Mucosa of rectum (tissue), 2 donors: ENCODE measurements around the gene TLK1.
A peak's percentile ranks its signal among the peaks of the same experiment; 100 is the strongest.

Experiments
- H3K27ac ChIP-seq, 2 donors: one replicate each; pipeline ENCODE4 v1.7.0; 2013; ENCODE audit warnings: inconsistent platforms in 2 of 2, low read depth in 2 of 2, low read length in 2 of 2
- H3K27me3 ChIP-seq, 2 donors: one replicate each; pipeline ENCODE4 v1.7.0; 2013; ENCODE audit warnings: low read length in 2 of 2; ENCODE audit not compliant: control insufficient read depth in 2 of 2, insufficient read depth in 2 of 2
- H3K36me3 ChIP-seq, 2 donors: one replicate each; pipeline ENCODE4 v1.7.0; 2013; ENCODE audit warnings: low read length in 2 of 2; ENCODE audit not compliant: control insufficient read depth in 2 of 2, insufficient read depth in 2 of 2
- H3K4me1 ChIP-seq, 2 donors: one replicate each; pipeline ENCODE4 v1.7.0; 2013; ENCODE audit warnings: low read length in 2 of 2, mild to moderate bottlenecking in 1 of 2; ENCODE audit not compliant: control insufficient read depth in 2 of 2, insufficient read depth in 2 of 2
- H3K4me3 ChIP-seq, 2 donors: one replicate each; pipeline ENCODE4 v1.7.0; 2013; ENCODE audit warnings: low read length in 2 of 2
- H3K9ac ChIP-seq, 2 donors: one replicate each; pipeline ENCODE4 v1.7.0; 2013; ENCODE audit warnings: low read length in 2 of 2, low read depth in 1 of 2, mild to moderate bottlenecking in 1 of 2
- H3K9me3 ChIP-seq, 2 donors: one replicate each; pipeline ENCODE4 v1.7.0; 2013; ENCODE audit warnings: low read length in 2 of 2; ENCODE audit not compliant: control insufficient read depth in 2 of 2
- donor health status: healthy.
- donor health status: Normal muscosa, but diverticular disease.

TLK1 gene

DNA sequence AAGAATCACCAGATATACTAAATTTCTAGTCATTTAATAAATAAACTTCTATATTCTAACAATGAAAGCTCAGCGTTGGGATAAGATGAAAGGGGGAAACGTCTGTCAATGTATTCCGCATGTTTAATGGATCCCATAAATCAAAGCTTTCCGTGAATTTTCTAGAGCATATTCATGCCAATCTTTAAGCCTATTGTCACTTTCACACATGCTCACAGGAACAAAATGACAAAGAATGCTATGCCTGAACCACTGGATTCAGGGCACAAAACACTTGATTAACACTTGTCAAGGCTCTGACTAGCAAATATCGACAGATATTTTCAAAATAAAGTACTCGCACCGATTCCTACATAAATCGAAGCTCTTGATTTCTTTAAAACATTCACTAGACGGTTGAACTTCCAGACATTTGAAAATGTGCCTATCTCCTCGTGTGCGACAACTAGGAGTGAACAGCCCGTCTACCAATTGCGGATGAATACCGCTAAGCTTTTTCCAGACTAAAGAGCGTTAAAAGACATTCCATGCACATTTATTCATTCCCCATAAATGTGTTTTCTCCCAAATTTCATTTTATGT, 1.8 kb downstream of the TLK1 start:
- H3K36me3 ChIP-seq = no peaks in the 10 kb centered on the region
- H3K27me3 ChIP-seq = no peaks in the 10 kb centered on the region
- no peaks in the 10 kb centered on the region for H3K9me3 ChIP-seq
- H3K9ac ChIP-seq = peak overlapping the region; percentile 76 to 90
- peak overlapping the region; percentile 86 to 97 for H3K4me3 ChIP-seq
- H3K4me1 ChIP-seq = peaks cover 8 to 21% of the 10 kb centered on the region in 2 donors
- H3K27ac ChIP-seq = peak overlapping the region; percentile 98

DNA sequence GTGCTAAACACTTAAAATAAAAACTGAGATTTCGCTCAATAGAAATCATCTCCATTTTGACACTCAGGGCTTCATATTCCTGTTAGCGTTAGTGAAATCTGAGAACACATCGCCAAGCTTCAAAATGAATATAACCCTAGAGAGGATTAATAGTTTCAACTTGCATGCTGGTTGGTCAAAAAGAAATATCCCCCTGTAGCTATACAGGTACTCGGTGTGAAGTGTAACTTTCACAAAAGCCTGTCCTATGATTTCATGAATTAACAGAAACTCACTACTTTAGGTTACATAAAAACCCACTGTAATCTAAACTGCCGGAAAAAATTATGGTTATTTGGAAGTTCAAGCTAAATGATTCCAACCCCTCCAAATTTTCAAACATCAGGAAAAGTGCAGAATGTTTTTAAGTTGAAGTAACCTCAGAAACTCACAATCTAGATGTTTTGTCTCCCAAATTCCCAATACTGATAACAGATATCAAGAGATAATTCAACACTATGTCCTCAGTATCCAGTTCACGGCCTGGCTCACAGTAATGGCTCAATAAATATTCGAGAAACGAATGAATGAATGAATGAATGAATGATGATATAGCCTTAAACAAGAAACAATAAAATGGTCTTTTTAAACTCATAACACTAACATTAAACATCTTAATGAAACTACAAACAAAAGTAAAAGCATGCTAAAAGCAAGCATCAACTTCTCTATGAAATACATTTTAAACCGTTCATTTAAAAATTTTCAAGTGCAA, 2.5 kb downstream of the TLK1 start:
- Histone ChIP-seq H3K9ac (no peak overlapping the region), H3K9me3 (no peaks in the 10 kb centered on the region), H3K27ac (no peak overlapping the region), H3K4me1 (peaks cover 8 to 25% of the 10 kb centered on the region in 2 donors), H3K4me3 (peak overlapping the region in 1 of 2 donors; percentile 97), H3K27me3 (no peaks in the 10 kb centered on the region), H3K36me3 (no peaks in the 10 kb centered on the region)

DNA sequence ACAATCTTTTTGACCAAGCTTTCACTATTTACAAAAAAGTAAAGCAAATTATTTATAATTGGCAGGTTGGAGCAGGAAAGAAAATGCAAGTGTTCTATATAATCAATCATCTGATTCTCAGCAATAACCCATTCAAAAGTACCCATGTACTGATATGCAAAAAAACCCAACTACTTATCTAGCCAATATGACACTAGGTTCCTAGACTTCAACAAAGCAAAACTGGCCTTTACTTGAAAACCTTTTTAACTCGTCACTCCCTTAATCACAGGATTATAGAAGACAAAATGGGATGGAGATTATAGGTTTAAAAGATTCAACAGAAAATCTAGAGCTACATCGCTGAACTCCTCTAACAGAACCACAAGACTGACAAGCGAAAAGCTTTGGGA, 3.6 kb downstream of the TLK1 start:
- Histone ChIP-seq H3K4me3 (no peak overlapping the region), H3K36me3 (no peaks in the 10 kb centered on the region), H3K27me3 (no peaks in the 10 kb centered on the region), H3K9me3 (no peaks in the 10 kb centered on the region), H3K9ac (no peak overlapping the region), H3K4me1 (peaks cover 10 to 29% of the 10 kb centered on the region in 2 donors), H3K27ac (no peak overlapping the region)

DNA sequence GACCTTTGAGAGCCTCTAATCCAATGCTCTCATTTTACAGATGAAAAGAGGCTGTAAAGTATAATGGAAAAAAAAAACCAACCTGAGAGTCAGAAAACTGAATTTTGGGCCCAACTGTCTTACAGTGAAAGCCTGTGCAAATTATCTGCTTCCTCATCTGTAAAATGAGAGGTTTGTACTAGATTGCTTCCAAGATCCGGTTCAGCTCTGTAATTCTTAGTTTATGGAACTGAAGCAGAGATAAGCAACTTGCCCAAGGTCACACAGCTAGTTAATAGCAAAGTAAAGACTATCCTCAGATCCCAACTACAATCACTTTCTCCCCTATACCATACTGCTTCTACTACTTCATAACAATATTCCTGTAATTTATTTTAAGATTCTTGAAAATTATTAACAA, 6.3 kb downstream of the TLK1 start:
- Histone ChIP-seq H3K36me3 (no peaks in the 10 kb centered on the region), H3K27ac (peak overlapping the region; percentile 49 to 63), H3K27me3 (no peaks in the 10 kb centered on the region), H3K4me3 (no peak overlapping the region), H3K9ac (peak overlapping the region in 1 of 2 donors; percentile 28), H3K4me1 (peaks cover 11 to 31% of the 10 kb centered on the region in 2 donors), H3K9me3 (no peaks in the 10 kb centered on the region)

DNA sequence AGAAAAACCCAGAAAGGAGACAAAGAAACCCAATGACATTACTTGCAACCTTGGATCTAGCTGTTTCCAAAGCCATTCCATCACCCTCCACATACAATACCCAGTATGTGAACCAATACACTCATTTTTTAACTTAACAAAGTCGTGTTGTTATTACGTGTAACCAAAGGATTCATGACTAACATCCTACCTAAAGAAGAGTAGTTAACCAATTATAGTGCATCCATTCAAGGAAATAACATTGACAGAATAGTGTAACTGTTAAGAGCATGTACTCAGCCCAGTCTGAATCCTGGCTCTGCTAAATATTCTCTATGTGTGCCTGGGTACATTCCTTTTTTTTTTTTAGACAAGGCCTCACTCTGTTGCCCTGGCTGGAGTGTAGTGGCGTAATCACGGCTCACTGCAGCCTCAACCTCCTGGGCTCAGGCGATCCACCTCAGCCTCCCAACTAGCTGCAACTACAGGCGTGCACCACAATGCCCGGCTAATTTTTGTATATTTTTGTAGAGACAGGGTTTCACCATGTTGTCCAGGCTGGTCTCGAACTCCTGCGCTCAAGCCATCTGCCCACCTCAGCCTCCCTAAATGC, 9.9 kb downstream of the TLK1 start:
- no peaks in the 10 kb centered on the region for H3K36me3 ChIP-seq
- H3K9me3 ChIP-seq = no peaks in the 10 kb centered on the region
- no peak overlapping the region for H3K27ac ChIP-seq
- H3K4me3 ChIP-seq = no peak overlapping the region
- H3K27me3 ChIP-seq = no peaks in the 10 kb centered on the region
- H3K9ac ChIP-seq = no peak overlapping the region
- H3K4me1 ChIP-seq = peaks cover 8 to 27% of the 10 kb centered on the region in 2 donors

DNA sequence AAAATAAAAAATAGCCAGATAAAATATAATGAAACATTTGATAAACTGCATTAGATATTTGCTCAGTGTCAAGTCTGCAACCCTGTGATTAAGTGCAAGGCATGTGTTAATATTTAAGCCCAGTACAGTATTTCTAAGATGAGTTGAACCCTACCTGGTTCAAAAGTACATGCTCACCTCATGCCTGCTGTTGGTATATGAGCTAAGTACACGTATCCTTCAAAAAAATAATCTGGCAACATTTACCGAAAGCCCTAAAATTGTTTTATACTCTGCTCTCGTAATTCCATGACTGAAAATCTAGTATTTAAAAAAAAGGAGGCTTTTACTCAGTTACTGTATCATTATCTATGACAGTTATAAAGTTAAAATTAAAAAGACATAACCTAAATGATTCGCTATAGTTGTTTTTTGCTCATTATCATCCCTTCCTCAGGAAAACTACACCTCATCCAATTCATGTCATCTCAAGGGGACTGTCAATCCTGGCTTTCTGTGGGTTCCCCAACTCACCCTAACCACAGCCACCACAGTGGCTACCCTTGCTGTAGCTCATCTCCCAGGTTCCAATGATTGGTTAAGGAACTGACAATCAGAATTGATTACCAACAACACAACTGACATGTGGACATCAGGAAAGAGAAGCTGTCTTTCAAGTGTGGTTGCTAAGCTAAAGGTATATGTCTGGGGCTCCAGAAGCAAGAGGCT, 10.6 kb downstream of the TLK1 start:
- H3K4me1 ChIP-seq = peaks cover 8 to 28% of the 10 kb centered on the region in 2 donors
- H3K9ac ChIP-seq = no peak overlapping the region
- no peaks in the 10 kb centered on the region for H3K27me3 ChIP-seq
- H3K9me3 ChIP-seq = no peaks in the 10 kb centered on the region
- no peak overlapping the region for H3K4me3 ChIP-seq
- no peak overlapping the region for H3K27ac ChIP-seq
- no peaks in the 10 kb centered on the region for H3K36me3 ChIP-seq

DNA sequence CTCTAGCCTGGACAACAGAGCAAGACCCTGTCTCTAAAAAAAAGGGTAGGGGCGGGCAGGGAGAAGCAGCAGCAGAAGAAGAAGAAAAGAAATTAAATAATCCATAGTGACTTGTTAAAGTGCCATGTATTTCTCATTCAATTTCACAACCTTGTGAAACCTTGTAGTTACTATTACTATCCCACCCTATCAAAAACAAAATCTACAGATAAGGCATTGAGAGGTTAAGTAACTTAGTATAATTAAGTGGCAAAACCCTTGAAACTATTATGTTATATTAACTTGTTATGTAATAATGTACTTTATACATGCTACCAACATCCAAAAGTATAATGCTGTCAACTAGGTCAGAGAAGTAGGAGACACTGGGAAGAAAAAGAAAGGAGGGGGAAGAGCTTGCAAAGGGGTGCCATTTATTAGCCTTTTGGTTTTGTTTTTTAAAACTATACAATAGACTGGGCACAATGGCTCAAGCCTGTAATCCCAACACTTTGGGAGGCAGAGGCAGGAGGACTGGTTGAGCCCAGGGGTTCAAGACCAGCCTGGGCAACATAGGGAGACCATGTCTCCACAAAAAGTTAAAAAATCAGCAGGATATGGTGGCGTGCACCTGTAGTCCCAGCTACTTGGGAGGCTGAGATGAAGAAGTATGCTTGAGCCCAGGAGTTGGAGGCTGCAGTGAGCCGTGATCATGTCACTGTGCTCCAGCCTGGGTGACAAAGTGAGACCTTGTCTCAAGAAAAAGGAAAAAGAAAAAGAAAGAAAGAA, 11.3 kb downstream of the TLK1 start:
- Histone ChIP-seq H3K36me3 (no peaks in the 10 kb centered on the region), H3K27ac (no peak overlapping the region), H3K27me3 (no peaks in the 10 kb centered on the region), H3K4me1 (peaks cover 8 to 24% of the 10 kb centered on the region in 2 donors), H3K9ac (no peak overlapping the region), H3K9me3 (no peaks in the 10 kb centered on the region), H3K4me3 (no peak overlapping the region)

DNA sequence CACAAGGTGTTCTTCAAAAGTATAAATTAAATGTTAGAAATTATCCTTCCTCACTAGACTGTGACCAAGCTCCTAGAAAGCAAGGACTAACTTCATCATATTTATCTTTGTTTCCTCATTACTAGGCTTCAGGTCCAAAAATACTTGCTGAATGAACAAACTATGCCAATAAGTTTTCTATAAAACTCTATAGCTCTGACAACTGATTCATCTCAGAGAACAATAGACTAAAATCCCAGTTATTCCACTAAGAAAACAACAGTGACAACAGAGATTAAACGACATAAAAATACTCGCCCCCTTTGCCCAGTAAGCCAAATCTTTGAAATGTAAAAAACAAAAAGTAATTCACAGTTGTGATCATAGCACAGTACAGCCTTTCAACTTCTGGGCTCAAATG, 13.6 kb downstream of the TLK1 start:
- Histone ChIP-seq H3K27ac (no peak overlapping the region), H3K36me3 (no peaks in the 10 kb centered on the region), H3K9ac (no peak overlapping the region), H3K27me3 (no peaks in the 10 kb centered on the region), H3K4me1 (peaks cover 6 to 12% of the 10 kb centered on the region in 2 donors), H3K9me3 (no peaks in the 10 kb centered on the region), H3K4me3 (no peak overlapping the region)

DNA sequence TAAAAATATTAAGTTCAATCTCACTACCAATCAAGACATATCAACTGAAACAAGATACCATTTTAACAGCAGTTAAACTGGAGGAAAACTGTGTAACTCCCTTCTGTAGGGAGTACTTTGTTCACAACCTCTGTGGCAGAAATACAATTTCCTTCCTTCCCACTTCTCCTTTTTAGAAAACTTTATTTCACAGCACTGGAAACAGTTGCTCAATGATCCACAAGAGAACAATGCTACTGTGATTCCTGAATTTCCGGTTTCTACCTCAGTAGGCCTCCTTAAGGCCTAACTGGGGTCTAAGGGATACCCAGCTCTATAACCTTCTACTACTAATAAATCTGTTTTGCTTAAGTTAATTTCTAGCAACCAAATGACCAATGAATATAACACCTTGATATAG, 14.1 kb downstream of the TLK1 start:
- Histone ChIP-seq H3K27me3 (no peaks in the 10 kb centered on the region), H3K4me3 (no peak overlapping the region), H3K4me1 (peaks cover 9 to 14% of the 10 kb centered on the region in 2 donors), H3K36me3 (no peaks in the 10 kb centered on the region), H3K9ac (no peak overlapping the region), H3K9me3 (no peaks in the 10 kb centered on the region), H3K27ac (no peak overlapping the region)
